Mesodermal cell (in vitro differentiated cells): ENCODE results near the gene CAND2.
"Not testable (repeated sequence)": the region's sequence is repeated elsewhere in the genome, so short reads cannot be mapped to it uniquely, and the experiment has no call there.

Experiments
- H3K27ac ChIP-seq: 2 replicates; pipeline ENCODE4 v1.7.0; 2013; ENCODE audit warnings: mild to moderate bottlenecking, low read depth, low read length, moderate library complexity; ENCODE audit not compliant: severe bottlenecking
- H3K36me3 ChIP-seq: 2 replicates; pipeline ENCODE4 v1.7.1; 2013; ENCODE audit warnings: mild to moderate bottlenecking, low read length, moderate library complexity; ENCODE audit not compliant: control insufficient read depth, insufficient read depth
- H3K4me1 ChIP-seq: one replicate; pipeline ENCODE4 v1.7.1; 2013; ENCODE audit warnings: mild to moderate bottlenecking, low read length; ENCODE audit not compliant: insufficient read depth, control insufficient read depth, poor library complexity, severe bottlenecking
- H3K4me3 ChIP-seq: 2 replicates; pipeline ENCODE4 v1.7.0; 2013; ENCODE audit warnings: low read length, control low read depth, mild to moderate bottlenecking; ENCODE audit not compliant: insufficient read depth, poor library complexity, severe bottlenecking; ENCODE audit errors: extremely low read depth
- H3K9me3 ChIP-seq: 2 replicates; pipeline ENCODE4 v1.7.1; 2013; ENCODE audit warnings: mild to moderate bottlenecking, low read length, moderate library complexity; ENCODE audit not compliant: control insufficient read depth
- WGBS, 2 experiments: methylation state at CpG; one replicate each; pipeline ENCODE4 v1.1.5; 2013; ENCODE audit warnings: missing lambda C conversion rate in 2 of 2; ENCODE audit not compliant: insufficient coverage in 2 of 2; 5-methylcytosine and 5-hydroxymethylcytosine counted together

The CAND2 gene

GRCh38 chr3:12878758-12879157, 82.3 kb downstream of the CAND2 start:
- H3K27ac ChIP-seq, H3K9me3 ChIP-seq, H3K4me3 ChIP-seq, H3K36me3 ChIP-seq, H3K4me1 ChIP-seq: not testable (repeated sequence)
- 100% methylated on average over 1 of the region's 2 CpGs; no CpG with 5 or more reads in 1 of the 2 experiments for WGBS, 2 experiments

GRCh38 chr3:12879191-12879815, 82.8 kb downstream of the CAND2 start:
- 90 to 91% methylated on average over 3 to 4 of the region's 5 CpGs for WGBS, 2 experiments

GRCh38 chr3:12881858-12882257, 85.4 kb downstream of the CAND2 start:
- H3K4me3 ChIP-seq, H3K9me3 ChIP-seq, H3K27ac ChIP-seq, H3K36me3 ChIP-seq, H3K4me1 ChIP-seq: not testable (repeated sequence)
- 77 to 90% methylated on average over 7 to 11 of the region's 12 CpGs for WGBS, 2 experiments

More at GRCh38 chr3:12879191-12879815, 82.8 kb downstream of the CAND2 start:
- H3K27ac ChIP-seq = no peak overlapping the region
- H3K9me3 ChIP-seq = no peaks in the 10 kb centered on the region
- no peak overlapping the region for H3K4me3 ChIP-seq
- peaks cover 12% of the 10 kb centered on the region for H3K4me1 ChIP-seq
- no peaks in the 10 kb centered on the region for H3K36me3 ChIP-seq

GRCh38 chr3:12882336-12883310, 86.1 kb downstream of the CAND2 start:
- H3K36me3 ChIP-seq = no peaks in the 10 kb centered on the region
- H3K4me3 ChIP-seq = no peak overlapping the region
- H3K9me3 ChIP-seq = no peaks in the 10 kb centered on the region
- H3K4me1 ChIP-seq = peaks cover 5% of the 10 kb centered on the region
- H3K27ac ChIP-seq = no peak overlapping the region
- 93 to 97% methylated on average over 27 to 56 of the region's 62 CpGs for WGBS, 2 experiments

- H3K4me3 ChIP-seq = no peak overlapping the region
- WGBS, 2 experiments = 78 to 93% methylated on average over 4 to 8 of the region's 15 CpGs
- no peaks in the 10 kb centered on the region for H3K9me3 ChIP-seq
- no peak overlapping the region for H3K27ac ChIP-seq
- peaks cover 5% of the 10 kb centered on the region for H3K4me1 ChIP-seq
- no peaks in the 10 kb centered on the region for H3K36me3 ChIP-seq
These were observed 87.8 kb downstream of the CAND2 start for GRCh38 chr3:12884186-12884680.
